B cell (primary cell): ENCODE data around the gene DCAF15. TPM values are rescaled to one million over a fixed set of nuclear protein-coding genes. Genes with fewer than 3 reads are reported as not detected.

Experiments used
- ATAC-seq: fragments of 200-7000 bp; cut with Tn5 transposase; one replicate; pipeline ENCODE4 v1.10.0; 2021; ENCODE audit warnings: low read depth, mild to moderate bottlenecking, moderate number of reproducible peaks, moderate library complexity
- CTCF ChIA-PET: fragments of 350-600 bp; sonication (Branson Sonifier 250); formaldehyde crosslinking; loops from one replicate; lab custom pipeline; 2021; ENCODE audit warnings: antibody characterized with exemption, inconsistent platforms; lab: Charles Lee
- POLR2A ChIA-PET: fragments of 350-600 bp; sonication (Branson Sonifier 250); formaldehyde crosslinking; loops from one replicate; lab custom pipeline; 2021; ENCODE audit warnings: antibody characterized with exemption; lab: Charles Lee
- DNase-seq: peaks from one replicate; pipeline ENCODE4 v3.0.0; 2013
- H2AFZ ChIP-seq: 2 replicates; pipeline ENCODE4 v1.6.1; 2012; ENCODE audit warnings: mild to moderate bottlenecking, low read depth, low read length; ENCODE audit not compliant: insufficient read depth, poor library complexity, severe bottlenecking
- H3K27ac ChIP-seq, 2 donors: 1 replicate in 1 of 2; 2 replicates in 1 of 2; pipeline ENCODE4 v1.5.1; 2012 to 2013; ENCODE audit warnings: low read length in 2 of 2, mild to moderate bottlenecking in 2 of 2, moderate library complexity in 1 of 2
- H3K27me3 ChIP-seq, 4 experiments: fragments of 200-600 bp in 1 of 4; sonication (generic) in 1 of 4; replicated peaks in 1 of 4; 1 replicate in 2 of 4; 2 replicates in 2 of 4; pipeline versions ENCODE4 v1.6.1 to v1.7.0; 2013 to 2016; ENCODE audit warnings: low read length in 3 of 4, mild to moderate bottlenecking in 2 of 4, mixed read lengths in 1 of 4, moderate library complexity in 1 of 4; ENCODE audit not compliant: insufficient read depth in 4 of 4, control insufficient read depth in 3 of 4; ENCODE audit errors: control extremely low read depth in 1 of 4
- H3K36me3 ChIP-seq, 2 experiments: replicated peaks in 1 of 2; 1 replicate in 1 of 2; 2 replicates in 1 of 2; pipeline versions ENCODE4 v1.6.1 to v1.7.1; 2013; ENCODE audit warnings: low read length in 1 of 2; ENCODE audit not compliant: insufficient read depth in 2 of 2, control insufficient read depth in 1 of 2; ENCODE audit errors: control extremely low read depth in 1 of 2, extremely low read depth in 1 of 2
- H3K4me1 ChIP-seq, 2 donors: fragments of 200-600 bp in 1 of 2; sonication (generic) in 1 of 2; 1 replicate in 1 of 2; 2 replicates in 1 of 2; pipeline versions ENCODE4 v1.5.1 to v1.6.1; 2013 to 2017; ENCODE audit warnings: low read length in 2 of 2; ENCODE audit not compliant: control insufficient read depth in 2 of 2, insufficient read depth in 2 of 2
- H3K4me2 ChIP-seq: replicated peaks from 2 replicates; pipeline ENCODE3; 2012; ENCODE audit warnings: mild to moderate bottlenecking, low read depth, low read length; ENCODE audit not compliant: poor library complexity, severe bottlenecking
- H3K4me3 ChIP-seq, 5 experiments: fragments of 200-600 bp in 1 of 5; sonication (generic) in 1 of 5; 1 replicate in 3 of 5; 2 replicates in 2 of 5; pipeline versions ENCODE4 v1.5.1 to v1.7.0; 2011 to 2016; ENCODE audit warnings: low read length in 4 of 5, mild to moderate bottlenecking in 4 of 5, low read depth in 2 of 5, control low read depth in 1 of 5, moderate library complexity in 1 of 5; ENCODE audit not compliant: insufficient read depth in 1 of 5; ENCODE audit errors: control extremely low read depth in 1 of 5, extremely low read depth in 1 of 5
- H3K79me2 ChIP-seq: fragments of 200-600 bp; sonication (generic); one replicate; pipeline ENCODE4 v1.6.0; 2016; ENCODE audit warnings: low read length; ENCODE audit not compliant: control insufficient read depth, insufficient read depth
- H3K9ac ChIP-seq: fragments of 200-600 bp; sonication (generic); 2 replicates; pipeline ENCODE4 v1.6.1; 2017; ENCODE audit warnings: mild to moderate bottlenecking, low read length, moderate library complexity
- H3K9me3 ChIP-seq, 3 donors: one replicate each; pipeline versions ENCODE4 v1.6.1 to v1.7.1; 2013; ENCODE audit warnings: low read length in 2 of 3; ENCODE audit not compliant: control insufficient read depth in 2 of 3, insufficient read depth in 1 of 3; ENCODE audit errors: control extremely low read depth in 1 of 3
- H4K20me1 ChIP-seq: 2 replicates; pipeline ENCODE4 v1.6.0; 2012; ENCODE audit warnings: mild to moderate bottlenecking, low read length; ENCODE audit not compliant: insufficient read depth, control insufficient read depth, poor library complexity, severe bottlenecking
- H3K27ac Mint-ChIP-seq: one replicate; pipeline ENCODE4 v1.8.0; 2021; ENCODE audit warnings: mixed read lengths
- H3K27me3 Mint-ChIP-seq: one replicate; pipeline ENCODE4 v1.8.0; 2021; ENCODE audit warnings: mixed read lengths
- H3K4me1 Mint-ChIP-seq: one replicate; pipeline ENCODE4 v1.8.0; 2021; ENCODE audit warnings: mixed read lengths
- H3K4me3 Mint-ChIP-seq: one replicate; pipeline ENCODE4 v1.8.0; 2021; ENCODE audit warnings: mixed read lengths
- H3K9me3 Mint-ChIP-seq: one replicate; pipeline ENCODE4 v1.8.0; 2022; ENCODE audit warnings: mixed read lengths; ENCODE audit not compliant: insufficient read depth
- CTCF ChIP-seq: fragments of 200-600 bp; IDR thresholded peaks from one replicate; pipeline ENCODE4 v1.8.0; 2022; ENCODE audit warnings: antibody characterized with exemption, mild to moderate bottlenecking
- EZH2 ChIP-seq: IDR thresholded peaks from 2 replicates; pipeline ENCODE4 v1.6.1; 2012; ENCODE audit warnings: borderline replicate concordance, low read depth, mild to moderate bottlenecking, moderate library complexity, low read length; ENCODE audit not compliant: insufficient read depth, poor library complexity, severe bottlenecking
- WGBS: methylation state at CpG from one replicate; pipeline ENCODE4 v1.1.5; 2013; ENCODE audit warnings: missing lambda C conversion rate; ENCODE audit not compliant: insufficient coverage; 5-methylcytosine and 5-hydroxymethylcytosine counted together
- intact Hi-C: fragments of 100-400 bp; cut with micrococcal nuclease; formaldehyde crosslinking; loops from one replicate; pipeline ENCODE4 v1.10.0; 2022
- polyA plus RNA-seq: library from polyadenylated mRNA; depleted of rRNA; stranded (reverse); fragments of >200 nt; gene quantifications from 2 replicates; pipeline ENCODE4 v1.2.3, GENCODE V29; 2012
- total RNA-seq, 2 donors: library from RNA; stranded (reverse); fragments of 120-200 nt in 1 of 2; gene quantifications; 1 replicate in 1 of 2; 2 replicates in 1 of 2; pipeline versions ENCODE4 v1.2.3 to v1.2.4, GENCODE V29; 2013 to 2022

DCAF15 gene
- total and polyA plus RNA-seq, 2 donors (not counting 1 experiment from before 2014, with no cell fraction given): 116 to 157 TPM

GRCh38 chr19:14000691-14001375, 48.5 kb downstream of the DCAF15 start:
- Histone ChIP-seq H3K9ac (peak overlapping the region; percentile 22), H3K4me3 (no peak overlapping the region), H4K20me1 (peaks cover 9% of the 10 kb centered on the region), H3K9me3 (peaks cover 0 to 6% (median 4%) of the 10 kb centered on the region in 3 donors), H3K36me3 (peaks cover 0 to 25% of the 10 kb centered on the region in 2 experiments), H3K27ac (peak overlapping the region; percentile 62 to 100), H3K27me3 (no peaks in the 10 kb centered on the region), H3K4me2 (peak overlapping the region; percentile 58), H2AFZ (no peak overlapping the region), H3K79me2 (peaks cover 64% of the 10 kb centered on the region), H3K4me1 (peaks cover 56% of the 10 kb centered on the region in 2 donors)
- ChIA-PET POLR2A (interaction anchor here (0.9 to 2.1 kb wide), 2 partner anchors 14 to 31 kb away, joined by 3 to 4 read pairs; partner anchors contain the start of gene IL27RA), CTCF (interaction anchor here (1.6 to 1.7 kb wide), 2 partner anchors 13 to 31 kb away, joined by 4 read pairs; partner anchors contain the start of gene IL27RA)
- ATAC-seq (no peak), DNase-seq (peak; percentile 45)
- H3K27me3 Mint-ChIP-seq: no peaks in the 10 kb centered on the region
- no peak for TF ChIP-seq CTCF
- TF ChIP-seq EZH2: no peak
- 71% methylated on average over 11 of the region's 13 CpGs for WGBS
- H3K4me1 Mint-ChIP-seq: peaks cover 51% of the 10 kb centered on the region
- peak overlapping the region; percentile 90 for H3K27ac Mint-ChIP-seq
- H3K4me3 Mint-ChIP-seq: peak overlapping the region; percentile 68
- intact Hi-C loops: no loop called here
- no peaks in the 10 kb centered on the region for H3K9me3 Mint-ChIP-seq
